Smooth muscle cell of the brain vasculature (primary cell): ENCODE measurements around the gene SVIP.

Experiments
- DNase-seq: peaks from one replicate; pipeline ENCODE4 v3.0.0-alpha.2; 2012; ENCODE audit warnings: low read depth, low spot score

Gene SVIP, protein sequence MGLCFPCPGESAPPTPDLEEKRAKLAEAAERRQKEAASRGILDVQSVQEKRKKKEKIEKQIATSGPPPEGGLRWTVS

DNA sequence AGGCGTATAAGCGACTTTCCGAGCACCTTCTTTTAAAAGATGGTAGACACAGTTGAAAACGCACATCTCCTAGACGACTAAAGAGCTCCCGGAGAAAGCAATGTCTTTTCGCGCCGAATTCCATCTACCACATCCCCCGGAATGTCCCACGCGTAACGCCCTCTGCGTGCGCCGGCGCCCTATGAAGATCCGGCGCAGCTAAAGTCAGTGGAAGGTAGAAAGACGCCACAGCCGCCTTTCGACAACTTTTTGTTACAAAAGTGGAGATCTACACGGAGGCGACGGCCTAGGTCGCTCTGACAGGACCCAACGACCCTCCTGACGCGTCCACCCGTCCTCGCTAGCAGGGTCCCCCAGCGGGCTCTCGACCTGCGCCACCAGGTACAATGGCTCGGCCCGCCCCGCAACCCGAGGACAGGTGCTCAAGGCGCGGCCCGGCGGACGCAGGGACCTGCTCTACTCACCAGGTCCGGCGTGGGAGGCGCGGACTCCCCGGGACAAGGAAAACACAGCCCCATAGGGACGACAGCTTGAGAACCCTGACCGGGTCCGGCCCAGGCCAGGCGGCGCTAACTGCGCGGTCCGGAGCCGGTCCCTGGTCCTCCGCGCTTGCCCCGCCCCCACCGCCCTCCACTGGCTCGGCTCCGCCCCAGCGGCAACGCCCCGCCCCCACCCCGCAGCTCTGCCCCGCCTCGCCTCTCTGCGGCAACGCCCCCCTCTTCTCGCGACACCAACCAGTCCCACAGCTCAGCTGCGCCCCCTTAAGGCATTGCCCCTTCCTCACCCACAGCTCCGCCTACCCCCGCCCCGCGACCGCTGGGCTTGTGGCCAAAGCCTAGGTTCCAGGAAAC is at the start of gene SVIP:
Gene SVIP (minus strand): TSS at position 571 of the 851 bp plus-strand sequence. CDS start 53 bp downstream, at position 518.
- DNase-seq: peak; percentile 86

GRCh38 chr11:22878604-22879003 is 49.0 kb upstream of the SVIP start:
- no peak for DNase-seq

DNA sequence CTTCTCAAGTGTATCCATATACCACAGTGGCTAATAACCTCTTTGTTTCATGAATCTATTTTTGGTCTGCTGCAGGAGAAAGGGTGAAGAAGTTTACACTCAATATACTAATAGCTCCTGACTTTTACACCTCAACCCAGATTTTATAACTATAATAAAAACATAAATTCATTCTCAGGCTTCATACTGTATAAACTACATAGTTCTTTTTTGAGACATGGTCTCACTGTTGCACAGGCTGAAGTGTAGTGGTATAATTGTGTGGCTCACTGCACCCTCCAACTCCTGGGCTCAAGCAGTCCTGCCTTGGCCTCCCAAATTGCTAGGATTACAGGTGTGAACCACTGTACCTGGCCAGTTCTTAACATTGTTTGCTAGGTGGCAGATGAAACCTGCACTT is 48.4 kb upstream of the SVIP start:
- no peak for DNase-seq

DNA sequence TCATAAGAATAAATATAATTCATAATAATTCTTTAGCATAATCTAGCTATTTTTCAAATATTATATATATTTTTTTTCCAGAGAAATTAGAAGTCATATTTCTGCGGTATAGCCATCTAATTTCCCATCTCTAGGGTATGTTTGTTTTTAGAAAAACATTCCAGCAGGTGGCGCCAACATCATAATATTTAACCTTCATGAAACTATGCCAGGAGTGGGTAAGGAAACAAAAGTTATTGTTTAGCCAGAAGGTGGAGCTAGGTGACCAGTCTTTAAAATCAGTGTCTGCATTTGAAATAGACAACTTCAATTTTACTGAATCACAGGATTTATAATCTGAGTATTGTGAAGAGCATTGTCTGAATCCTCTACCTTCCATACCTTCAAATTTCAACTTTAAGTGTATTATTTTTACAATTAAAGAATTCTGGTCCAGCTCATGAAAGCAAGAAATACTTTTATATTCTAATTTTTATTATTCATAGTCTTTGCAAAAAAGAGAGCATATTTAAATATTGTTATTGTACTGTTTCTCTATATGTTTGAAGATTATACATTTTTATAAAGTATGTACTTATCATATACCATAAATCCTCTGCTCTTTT is 46.4 kb upstream of the SVIP start:
- peak; percentile 80 for DNase-seq

DNA sequence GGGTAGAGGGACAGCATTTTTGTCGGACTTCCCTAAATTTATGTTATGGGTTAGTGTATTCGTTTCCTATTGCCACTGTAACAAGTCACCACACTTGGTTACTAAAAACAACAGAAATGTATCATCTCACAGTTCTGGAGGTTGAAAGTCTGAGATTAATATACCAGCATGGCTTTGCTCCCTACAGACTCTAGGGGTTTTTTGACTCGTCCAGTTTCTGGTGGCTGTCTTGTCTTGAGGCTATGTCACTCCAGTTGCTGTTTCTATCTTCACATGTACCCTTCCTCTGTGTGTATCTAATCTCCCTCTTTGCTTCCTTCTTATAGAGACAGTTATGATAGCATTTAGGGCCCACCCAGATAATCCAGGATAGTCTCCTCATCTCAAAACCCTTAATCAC is 39.7 kb upstream of the SVIP start:
- no peak for DNase-seq

DNA sequence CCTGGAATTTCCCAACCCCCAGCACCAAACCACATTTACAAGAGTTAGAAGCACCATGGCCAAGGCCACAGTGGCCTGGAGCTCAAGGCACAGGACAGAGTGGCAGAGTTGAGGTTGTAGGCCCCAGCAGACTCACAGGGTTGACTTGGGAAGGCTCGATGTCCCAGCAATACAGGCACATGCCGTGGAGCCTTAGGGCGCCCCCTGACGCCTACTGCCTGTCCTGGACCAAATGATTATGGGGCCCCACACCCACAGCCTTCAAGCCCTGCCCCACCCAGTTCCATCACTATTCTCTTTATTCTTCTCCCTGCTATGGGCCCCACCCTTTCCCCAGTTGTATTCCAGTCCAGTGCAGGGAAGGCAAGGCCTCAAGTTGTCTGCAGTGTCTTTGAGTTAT is 30.6 kb upstream of the SVIP start, which contains the start of gene CCDC179:
Gene CCDC179 (minus strand): TSS at position 234 of the 400 bp plus-strand sequence. CDS start 53 bp downstream, at position 181.
- no peak for DNase-seq

GRCh38 chr11:22859756-22860155 is 30.2 kb upstream of the SVIP start:
- no peak for DNase-seq

DNA sequence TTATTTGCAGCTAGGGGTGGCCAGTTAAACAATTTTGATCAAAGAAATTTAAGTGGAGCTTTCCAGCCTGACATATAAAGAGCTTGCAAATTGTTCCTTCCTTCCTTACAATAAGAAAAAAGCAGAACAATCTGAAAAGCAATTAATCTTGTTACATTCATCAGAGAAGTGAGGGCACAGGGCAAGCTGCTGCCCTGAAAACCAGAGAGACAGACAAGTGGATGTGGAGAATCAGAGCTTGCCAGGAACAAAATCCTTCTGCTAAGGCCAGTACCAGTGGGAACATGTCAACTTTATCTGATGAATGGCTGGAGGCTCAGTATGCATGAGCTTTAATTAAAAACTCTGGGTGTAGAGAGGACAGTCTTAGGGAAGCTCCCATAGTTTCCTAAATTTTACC is 21.9 kb upstream of the SVIP start:
- no peak for DNase-seq

GRCh38 chr11:22846726-22847125 is 17.1 kb upstream of the SVIP start:
- DNase-seq: no peak

GRCh38 chr11:22832315-22833015 is 2.9 kb upstream of the SVIP start:
- no peak for DNase-seq

GRCh38 chr11:22830082-22830414 is 447 bp upstream of the SVIP start:
- no peak for DNase-seq

DNA sequence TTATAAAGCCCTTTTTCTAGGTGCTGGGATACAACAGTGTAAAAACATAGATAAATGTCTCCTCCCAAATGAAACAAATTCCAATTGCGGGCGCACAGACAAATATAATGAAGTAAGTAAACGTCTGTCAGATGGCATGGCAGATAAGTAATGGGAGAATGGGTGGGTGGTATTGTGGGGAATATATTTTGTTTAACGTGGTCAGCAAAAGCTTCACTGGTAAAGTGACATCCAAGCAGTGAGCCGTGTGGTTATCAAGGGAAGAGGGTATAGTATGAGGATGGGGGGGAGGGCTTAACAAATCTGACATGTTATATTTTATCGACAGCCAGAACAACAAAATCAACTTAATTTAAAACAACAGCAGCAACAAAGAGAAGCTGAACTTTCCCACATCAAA is 1.2 kb downstream of the SVIP start:
- no peak for DNase-seq

- DNase-seq: no peak
These were observed 7.4 kb downstream of the SVIP start for GRCh38 chr11:22822203-22822602.

- no peak for DNase-seq
These were observed 19.7 kb downstream of the SVIP start for GRCh38 chr11:22809893-22810292.

- DNase-seq: no peak
These were observed 20.9 kb downstream of the SVIP start for GRCh38 chr11:22808571-22809197.

DNA sequence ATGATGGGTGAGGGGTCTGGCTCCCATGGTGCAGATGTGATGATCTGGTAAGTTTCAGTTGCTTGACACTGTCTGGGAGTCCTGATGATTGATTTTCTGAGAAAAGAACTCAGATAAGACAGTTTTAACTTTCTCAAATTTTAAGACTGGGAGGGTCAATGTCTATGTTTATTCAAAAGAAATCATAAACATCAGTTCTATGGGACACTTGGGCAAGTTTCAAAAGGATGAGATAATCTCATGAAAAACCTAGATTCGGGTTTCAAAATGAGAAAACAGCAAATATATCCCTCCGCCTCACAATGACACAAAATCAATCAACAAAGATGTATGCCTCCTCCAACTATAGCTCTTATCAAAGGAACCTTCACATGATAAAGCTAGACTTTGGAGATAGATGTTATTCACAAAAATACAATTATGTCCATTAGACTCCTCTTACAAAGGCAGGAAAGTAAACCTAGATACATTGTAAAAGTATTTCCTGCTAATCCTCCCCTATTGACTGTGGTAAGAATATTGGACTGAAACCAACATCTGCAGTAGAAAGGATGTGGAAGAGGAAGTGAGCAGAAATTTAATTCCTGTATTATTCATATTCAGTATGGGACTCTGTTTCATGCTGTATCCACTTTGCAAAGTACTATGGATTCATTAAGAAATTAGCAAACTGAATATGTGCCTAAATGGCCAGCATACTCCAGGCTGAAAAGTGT is 21.6 kb downstream of the SVIP start:
- DNase-seq: no peak

DNA sequence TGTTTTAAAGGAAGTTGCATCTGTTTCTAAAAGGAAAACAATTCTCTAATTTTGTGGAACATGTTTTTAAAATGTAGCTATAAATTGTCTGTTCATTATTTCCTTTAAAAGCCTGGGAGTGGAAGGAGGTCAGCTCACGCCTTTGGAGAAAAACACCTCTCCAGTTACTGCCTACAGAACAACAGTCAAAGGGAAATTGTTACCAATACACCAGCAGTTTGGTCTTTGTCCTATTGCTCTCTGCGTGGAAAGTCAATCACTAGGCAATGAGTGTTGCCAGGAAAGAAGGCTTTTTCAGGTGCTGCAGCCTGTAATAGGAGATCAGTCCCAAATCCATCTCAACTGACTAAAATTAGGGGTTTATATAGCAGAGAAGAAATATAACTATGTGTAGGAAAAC is 22.2 kb downstream of the SVIP start:
- no peak for DNase-seq

DNA sequence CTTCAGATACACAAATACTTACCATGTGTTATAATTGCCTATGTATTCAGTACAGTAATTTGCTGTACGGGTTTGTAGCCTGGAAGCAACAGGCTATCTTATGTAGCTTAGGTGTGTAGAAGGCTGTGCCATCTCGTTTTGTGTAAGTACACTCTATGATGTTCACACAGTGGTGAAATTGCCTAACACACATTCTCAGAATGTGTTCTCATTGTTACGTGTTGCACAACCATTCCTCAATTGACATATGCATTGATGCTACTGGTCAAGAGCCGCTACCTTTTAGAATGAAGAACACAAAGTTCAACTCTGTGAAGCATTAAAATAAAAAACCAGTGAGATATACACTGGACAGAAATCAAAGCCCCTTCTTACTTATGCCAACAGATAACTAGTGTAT is 26.7 kb downstream of the SVIP start:
- no peak for DNase-seq

GRCh38 chr11:22800482-22800881 is 29.1 kb downstream of the SVIP start:
- DNase-seq: no peak

DNA sequence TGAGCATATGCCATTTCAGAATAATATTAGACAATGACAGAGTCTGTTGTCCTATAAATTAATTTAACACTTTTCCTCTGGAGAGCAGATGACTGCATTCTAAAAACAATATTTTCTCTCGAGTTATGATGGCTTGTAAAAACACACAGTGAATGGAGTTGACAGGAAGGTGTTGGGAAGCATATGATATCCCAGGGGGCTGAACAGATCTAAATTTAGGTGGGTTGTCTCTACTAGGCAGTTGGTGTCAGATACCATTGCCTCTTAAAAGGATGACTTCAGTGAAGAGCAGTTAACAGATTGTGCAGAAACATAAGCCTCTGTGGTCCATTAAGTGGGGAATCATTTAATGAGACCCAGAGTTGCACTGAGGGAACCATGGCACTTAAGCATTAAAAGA is 30.7 kb downstream of the SVIP start:
- no peak for DNase-seq

DNA sequence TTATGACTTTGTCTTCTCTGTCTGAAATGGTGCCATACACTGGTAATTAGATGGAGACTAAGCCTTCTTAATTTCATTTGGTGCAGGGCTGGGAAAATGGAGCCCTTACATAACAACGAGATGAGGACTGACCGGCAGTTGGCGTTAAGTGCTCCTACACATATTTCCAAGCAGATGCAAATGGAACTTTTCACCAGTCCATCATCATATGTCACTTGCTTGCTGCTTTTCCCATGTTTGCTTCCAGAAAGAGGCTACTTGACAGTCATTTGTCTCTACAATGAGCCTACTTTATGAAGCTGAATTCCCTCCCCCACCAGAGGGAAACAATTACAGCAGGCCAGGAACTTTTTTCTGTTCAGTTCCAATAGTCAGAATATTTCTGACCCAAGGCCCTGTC is 32.6 kb downstream of the SVIP start:
- DNase-seq: no peak
